A673 (cell line): ENCODE measurements around the gene EFR3B. TPM values are rescaled to one million over a fixed set of nuclear protein-coding genes. Genes with fewer than 3 reads are reported as not detected.

ENCODE experiments used
- BruUV-seq: library from RNA; stranded (reverse); fragments of 400-500 nt; replicated peaks from 2 replicates; lab custom pipeline; 2021; lab: Mats Ljungman, UMichigan
- CTCF ChIA-PET: fragments of 300-600 bp; sonication (Branson Sonifier 250); formaldehyde crosslinking; loops from one replicate; lab custom pipeline; 2022; ENCODE audit warnings: antibody characterized with exemption; lab: Charles Lee
- POLR2A ChIA-PET: fragments of 300-600 bp; sonication (Branson Sonifier 250); formaldehyde crosslinking; loops from one replicate; lab custom pipeline; 2022; ENCODE audit warnings: antibody characterized with exemption; ENCODE audit not compliant: low non-redundant PET; lab: Charles Lee
- DNase-seq: peaks from one replicate; pipeline ENCODE4 v3.0.0-alpha.2; 2015; ENCODE audit warnings: low spot score
- H3K27ac ChIP-seq: fragments of 200-600 bp; sonication (generic); 2 replicates; pipeline ENCODE4 v1.5.1; 2016; ENCODE audit warnings: mixed run types, low read depth, mild to moderate bottlenecking, mixed read lengths, antibody characterized with exemption, low read length; ENCODE audit not compliant: poor library complexity, severe bottlenecking
- H3K27me3 ChIP-seq: fragments of 200-600 bp; sonication (generic); replicated peaks from 2 replicates; pipeline ENCODE4 v1.6.1; 2017; ENCODE audit warnings: mixed run types, low read depth, mild to moderate bottlenecking, mixed read lengths, antibody characterized with exemption, low read length; ENCODE audit not compliant: insufficient read depth, poor library complexity
- H3K36me3 ChIP-seq: fragments of 200-600 bp; sonication (generic); 2 replicates; pipeline ENCODE4 v1.6.1; 2016; ENCODE audit warnings: mixed run types, mild to moderate bottlenecking, mixed read lengths, antibody characterized with exemption, low read length; ENCODE audit not compliant: insufficient read depth, poor library complexity, severe bottlenecking
- H3K4me1 ChIP-seq: fragments of 200-600 bp; sonication (generic); 2 replicates; pipeline ENCODE4 v1.6.1; 2017; ENCODE audit warnings: mixed run types, mild to moderate bottlenecking, mixed read lengths, antibody characterized with exemption, low read length; ENCODE audit not compliant: insufficient read depth, poor library complexity, severe bottlenecking
- H3K4me3 ChIP-seq: fragments of 200-600 bp; sonication (generic); 2 replicates; pipeline ENCODE4 v1.5.1; 2016; ENCODE audit warnings: low read depth, mixed run types, mild to moderate bottlenecking, mixed read lengths, low read length; ENCODE audit not compliant: poor library complexity, severe bottlenecking
- H3K9me3 ChIP-seq: fragments of 200-600 bp; sonication (generic); 2 replicates; pipeline ENCODE4 v1.6.1; 2016; ENCODE audit warnings: mixed run types, low read depth, mild to moderate bottlenecking, mixed read lengths, antibody characterized with exemption, low read length; ENCODE audit not compliant: poor library complexity, severe bottlenecking
- CTCF ChIP-seq: fragments of 300-800, 200-600 bp; sonication (generic); conservative IDR thresholded peaks from 2 replicates; pipeline ENCODE4 v1.5.1; 2017; ENCODE audit warnings: low read depth, mild to moderate bottlenecking, antibody characterized with exemption, low read length, moderate library complexity, mixed read lengths
- EZH2 ChIP-seq: fragments of 200-600 bp; sonication (generic); IDR thresholded peaks from 2 replicates; pipeline ENCODE4 v1.6.1; 2017; ENCODE audit warnings: borderline replicate concordance, low read depth, mild to moderate bottlenecking, mixed read lengths, antibody characterized with exemption, low read length; ENCODE audit not compliant: poor library complexity, severe bottlenecking
- intact Hi-C: fragments of 100-400 bp; cut with micrococcal nuclease; formaldehyde crosslinking; loops from one replicate; pipeline ENCODE4 v1.10.0; 2022; ENCODE audit not compliant: unreplicated experiment
- total RNA-seq: library from RNA; stranded (reverse); gene quantifications from 2 replicates; pipeline ENCODE4 v1.2.3, GENCODE V29; 2021

EFR3B gene
- total RNA-seq, 1 experiment from 2014 or later, result 1.0 TPM

GRCh38 chr2:25066455-25066854 lies 24.6 kb downstream of the EFR3B start:
- no peak overlapping the region for H3K4me3 ChIP-seq
- no TSS peak for BruUV-seq
- CTCF ChIA-PET, result no interaction called here
- no peaks in the 10 kb centered on the region for H3K36me3 ChIP-seq
- TF ChIP-seq CTCF, result no peak
- no peak for TF ChIP-seq EZH2
- H3K9me3 ChIP-seq, result no peaks in the 10 kb centered on the region
- intact Hi-C loops, result no loop called here
- POLR2A ChIA-PET, result no interaction called here
- H3K27ac ChIP-seq, result no peak overlapping the region
- H3K27me3 ChIP-seq, result peaks cover 50% of the 10 kb centered on the region
- no peak for DNase-seq
- no peaks in the 10 kb centered on the region for H3K4me1 ChIP-seq

- Histone ChIP-seq H3K4me3 (no peak overlapping the region), H3K9me3 (no peaks in the 10 kb centered on the region), H3K4me1 (no peaks in the 10 kb centered on the region), H3K27me3 (peaks cover 67% of the 10 kb centered on the region), H3K27ac (no peak overlapping the region), H3K36me3 (no peaks in the 10 kb centered on the region)
- intact Hi-C loops, result no loop called here
- ChIA-PET CTCF (no interaction called here), POLR2A (interaction anchor here (0.6 kb wide), 1 partner anchor 233 kb away, joined by 3 read pairs; no protein-coding TSS in a partner anchor)
- no peak for TF ChIP-seq EZH2
- TF ChIP-seq CTCF, result no peak
- BruUV-seq, result no TSS peak
- DNase-seq, result no peak
Observed at GRCh38 chr2:25068217-25068616, 26.3 kb downstream of the EFR3B start.

GRCh38 chr2:25071966-25072365 lies 30.1 kb downstream of the EFR3B start:
- no peak for TF ChIP-seq CTCF
- no peak for TF ChIP-seq EZH2

More at GRCh38 chr2:25071966-25072365, 30.1 kb downstream of the EFR3B start:
- intact Hi-C loops, result no loop called here
- no peak for DNase-seq
- CTCF ChIA-PET, result no interaction called here
- Histone ChIP-seq H3K27ac (no peak overlapping the region), H3K36me3 (no peaks in the 10 kb centered on the region), H3K4me1 (peaks cover 15% of the 10 kb centered on the region), H3K27me3 (peaks cover 62% of the 10 kb centered on the region), H3K9me3 (no peaks in the 10 kb centered on the region), H3K4me3 (no peak overlapping the region)
- POLR2A ChIA-PET, result no interaction called here
- BruUV-seq, result no TSS peak
